ENCODE data around the gene AGBL4.

GRCh38 chr1:48940962-48941732, 1082.6 kb downstream of the AGBL4 start:
- TF ChIP-seq POLR2A (IDR thresholded peaks at IDR 0.05): no peak
- no peak for TF ChIP-seq CTCF (IDR thresholded peaks at IDR 0.05)
- no peak for TF ChIP-seq POLR2AphosphoS5 (IDR thresholded peaks at IDR 0.05)

All from breast epithelium (tissue), 3 donors.